IMR-90 (cell line): ENCODE results near the gene KIF1C. TPM values are rescaled to one million over a fixed set of nuclear protein-coding genes. Genes with fewer than 3 reads are reported as not detected.

Experiments used
- ATAC-seq: fragments of 200-7000 bp; cut with Tn5 transposase; 2 replicates; pipeline ENCODE4 v1.9.1; 2020; ENCODE audit warnings: low read depth, mild to moderate bottlenecking, moderate library complexity
- BruUV-seq: library from RNA; stranded (reverse); fragments of 400-500 nt; replicated peaks from 2 replicates; lab custom pipeline; 2021; lab: Mats Ljungman, UMichigan
- CTCF ChIA-PET: fragments of 300-600 bp; formaldehyde crosslinking; extraction: SDS; loops from one replicate; lab custom pipeline; 2021; ENCODE audit warnings: antibody characterized with exemption; lab: Yijun Ruan, JAX
- POLR2A ChIA-PET: fragments of 300-600 bp; sonication (Branson Sonifier 250); formaldehyde crosslinking; loops from one replicate; lab custom pipeline; 2022; ENCODE audit warnings: antibody characterized with exemption; ENCODE audit not compliant: unreplicated experiment; lab: Charles Lee
- DNase-seq: peaks from one replicate; pipeline ENCODE4 v3.0.0; 2013
- H2AFZ ChIP-seq: replicated peaks from 2 replicates; pipeline ENCODE3; 2013; ENCODE audit warnings: low read length, mild to moderate bottlenecking; ENCODE audit not compliant: poor library complexity
- H2AK5ac ChIP-seq: 2 replicates; pipeline ENCODE4 v1.6.1; 2013; ENCODE audit warnings: low read depth, low read length, inconsistent platforms
- H2AK9ac ChIP-seq: replicated peaks from 2 replicates; pipeline ENCODE3; 2013; ENCODE audit warnings: mild to moderate bottlenecking, low read depth, low read length, moderate library complexity; ENCODE audit not compliant: poor library complexity
- H2BK120ac ChIP-seq: 2 replicates; pipeline ENCODE4 v1.6.1; 2013; ENCODE audit warnings: low read depth, low read length, inconsistent platforms
- H2BK15ac ChIP-seq: 3 replicates; pipeline ENCODE4 v1.6.1; 2013; ENCODE audit warnings: low read depth, low read length, inconsistent platforms
- H2BK20ac ChIP-seq: 2 replicates; pipeline ENCODE4 v1.6.1; 2013; ENCODE audit warnings: low read depth, mild to moderate bottlenecking, inconsistent platforms, low read length, moderate library complexity
- H2BK5ac ChIP-seq: 2 replicates; pipeline ENCODE4 v1.6.1; 2013; ENCODE audit warnings: mild to moderate bottlenecking, low read depth, low read length, inconsistent platforms; ENCODE audit not compliant: poor library complexity, severe bottlenecking
- H3K14ac ChIP-seq: replicated peaks from 2 replicates; pipeline ENCODE4 v1.6.1; 2013; ENCODE audit warnings: low read depth, low read length, inconsistent platforms
- H3K18ac ChIP-seq: 2 replicates; pipeline ENCODE4 v1.6.1; 2013; ENCODE audit warnings: low read depth, low read length, control low read depth
- H3K23ac ChIP-seq: 2 replicates; pipeline ENCODE4 v1.6.1; 2013; ENCODE audit warnings: low read depth, low read length, inconsistent platforms
- H3K27ac ChIP-seq: 2 replicates; pipeline ENCODE4 v1.5.1; 2013; ENCODE audit warnings: mild to moderate bottlenecking, control low read depth, low read length; ENCODE audit not compliant: insufficient read depth
- H3K27me3 ChIP-seq: 2 replicates; pipeline ENCODE4 v1.6.1; 2013; ENCODE audit warnings: low read length; ENCODE audit not compliant: control insufficient read depth, insufficient read depth
- H3K36me3 ChIP-seq: 2 replicates; pipeline ENCODE4 v1.6.1; 2013; ENCODE audit warnings: low read length, mixed read lengths; ENCODE audit not compliant: control insufficient read depth, insufficient read depth
- H3K4ac ChIP-seq: 2 replicates; pipeline ENCODE4 v1.6.1; 2013; ENCODE audit warnings: low read depth, low read length, inconsistent platforms
- H3K4me1 ChIP-seq: 2 replicates; pipeline ENCODE4 v1.6.1; 2013; ENCODE audit warnings: low read length, mixed read lengths; ENCODE audit not compliant: control insufficient read depth, insufficient read depth
- H3K4me2 ChIP-seq: 2 replicates; pipeline ENCODE4 v1.6.1; 2013; ENCODE audit warnings: low read depth, mild to moderate bottlenecking, control low read depth, low read length, moderate library complexity
- H3K4me3 ChIP-seq: 2 replicates; pipeline ENCODE4 v1.5.1; 2013; ENCODE audit warnings: low read depth, mild to moderate bottlenecking, control low read depth, low read length, moderate library complexity; ENCODE audit not compliant: insufficient read depth
- H3K56ac ChIP-seq: 2 replicates; pipeline ENCODE4 v1.6.1; 2013; ENCODE audit warnings: low read length, inconsistent platforms; ENCODE audit not compliant: insufficient read depth; ENCODE audit errors: extremely low read depth
- H3K79me1 ChIP-seq, 2 experiments: 2 replicates each; pipeline ENCODE4 v1.6.1; 2013; ENCODE audit warnings: low read length in 2 of 2, inconsistent platforms in 1 of 2, low read depth in 1 of 2
- H3K9ac ChIP-seq: 2 replicates; pipeline ENCODE4 v1.6.1; 2013; ENCODE audit warnings: low read depth, low read length, control low read depth
- H3K9me1 ChIP-seq: 2 replicates; pipeline ENCODE4 v1.6.1; 2013; ENCODE audit warnings: low read length, inconsistent platforms; ENCODE audit not compliant: insufficient read depth
- H3K9me3 ChIP-seq: 2 replicates; pipeline ENCODE4 v1.6.1; 2013; ENCODE audit warnings: low read length; ENCODE audit not compliant: control insufficient read depth, insufficient read depth
- H4K20me1 ChIP-seq: 2 replicates; pipeline ENCODE4 v1.6.1; 2013; ENCODE audit warnings: low read length, inconsistent platforms; ENCODE audit not compliant: insufficient read depth
- H4K5ac ChIP-seq: 2 replicates; pipeline ENCODE4 v1.6.1; 2013; ENCODE audit warnings: mild to moderate bottlenecking, low read depth, low read length, control low read depth
- H4K8ac ChIP-seq, 2 experiments: 2 replicates each; pipeline ENCODE4 v1.6.1; 2013; ENCODE audit warnings: low read depth in 2 of 2, low read length in 2 of 2, control low read depth in 1 of 2, inconsistent platforms in 1 of 2
- H4K91ac ChIP-seq: 2 replicates; pipeline ENCODE4 v1.6.1; 2013; ENCODE audit warnings: low read depth, low read length, inconsistent platforms; ENCODE audit not compliant: insufficient read depth
- CHD1 ChIP-seq: IDR thresholded peaks from 2 replicates; pipeline ENCODE4 v1.6.1; 2012; ENCODE audit warnings: low read depth, low read length, improper control_type of control experiment
- WGBS, 2 experiments: methylation state at CpG; one replicate each; pipeline versions ENCODE4 v1.1.5 to v1.1.7; 2013; ENCODE audit warnings: missing lambda C conversion rate in 2 of 2; ENCODE audit not compliant: insufficient read length in 1 of 2; ENCODE audit errors: extremely low coverage in 2 of 2; 5-methylcytosine and 5-hydroxymethylcytosine counted together
- dilution Hi-C: fragments of 300-500 bp; cut with HindIII; formaldehyde crosslinking; loops from one replicate; pipeline ENCODE4 v1.14.3; 2018; ENCODE audit warnings: low sequenced_read_pairs; ENCODE audit not compliant: unreplicated experiment
- in situ Hi-C: fragments of 300-500 bp; cut with MboI; formaldehyde crosslinking; loops from 3 replicates; pipeline ENCODE4 v1.14.3; 2019; ENCODE audit warnings: low sequenced_read_pairs, inconsistent platforms, mixed read lengths
- intact Hi-C: fragments of 100-400 bp; cut with micrococcal nuclease; formaldehyde crosslinking; loops from 2 replicates; pipeline ENCODE4 v1.10.0; 2022
- polyA plus RNA-seq, 3 experiments: library from polyadenylated mRNA; depleted of rRNA; stranded (reverse); fragments of >200 nt; gene quantifications; 2 replicates each; pipeline ENCODE4 v1.2.3, GENCODE V29; 2012; ENCODE audit warnings: low replicate concordance in 1 of 3
- total RNA-seq: library from RNA; depleted of rRNA; stranded (reverse); fragments of >200 nt; gene quantifications from 2 replicates; pipeline ENCODE4 v1.2.3, GENCODE V29; 2012

The KIF1C gene
- total and polyA plus RNA-seq, 2 of the 4 experiments (the other 2 are of a cell fraction): 27.4 to 28.7 TPM

- Histone ChIP-seq H3K79me1 (peaks cover 20 to 22% of the 10 kb centered on the region in 2 experiments), H3K9me3 (no peaks in the 10 kb centered on the region), H3K9me1 (peaks cover 8% of the 10 kb centered on the region), H2AFZ (no peak overlapping the region), H4K8ac (no peak overlapping the region), H3K23ac (no peak overlapping the region), H4K20me1 (peaks cover 6% of the 10 kb centered on the region; the same call in 1 of the 2 replicates), H4K5ac (no peak overlapping the region), H2BK5ac (no peak overlapping the region), H2AK5ac (no peak overlapping the region), H3K27ac (no peak overlapping the region), H3K4me3 (no peak overlapping the region), H3K4ac (no peak overlapping the region), H3K9ac (no peak overlapping the region), H2BK15ac (no peak overlapping the region), H3K14ac (no peak overlapping the region), H3K4me2 (no peak overlapping the region), H3K4me1 (no peaks in the 10 kb centered on the region; the same call in 1 of the 2 replicates), H3K27me3 (no peaks in the 10 kb centered on the region), H2AK9ac (no peak overlapping the region), H3K36me3 (peaks cover 51% of the 10 kb centered on the region), H2BK120ac (no peak overlapping the region), H2BK20ac (no peak overlapping the region), H3K56ac (no peak overlapping the region), H3K18ac (no peak overlapping the region), H4K91ac (no peak overlapping the region)
- intact Hi-C loops: no loop called here
- CTCF ChIA-PET: no interaction called here
- no peak for ATAC-seq
- in situ Hi-C loops: no loop called here
- dilution Hi-C loops: no loop called here
- POLR2A ChIA-PET: no interaction called here
- no peak for DNase-seq
- no peak for TF ChIP-seq CHD1
- no TSS peak for BruUV-seq
- WGBS, 2 experiments: no CpG with 5 or more reads among the region's 4 CpGs
These were observed 16.6 kb downstream of the KIF1C start for GRCh38 chr17:5014357-5014756.
